ENCODE measurements around the gene MRPL9. TPM values are rescaled to one million over a fixed set of nuclear protein-coding genes. Genes with fewer than 3 reads are reported as not detected.

Gene MRPL9
- total RNA-seq, 2 donors from 2014 or later: 49.4 to 104 TPM

GRCh38 chr1:151807131-151807530 is 43.8 kb upstream of the MRPL9 start:
- H3K9ac ChIP-seq (ENCODE audit: low read depth in 2 of 2, low read length in 2 of 2): no peak overlapping the region
- TF ChIP-seq CTCF (IDR thresholded peaks at IDR 0.05): no peak
- H3K4me3 ChIP-seq: no peak overlapping the region
- no peaks in the 10 kb centered on the region for H3K36me3 ChIP-seq
- H3K9me3 ChIP-seq: no peaks in the 10 kb centered on the region
- no peaks in the 10 kb centered on the region for H3K27me3 ChIP-seq
- DNase-seq: no peak
- no peaks in the 10 kb centered on the region for H3K4me1 ChIP-seq
- no peak overlapping the region for H3K27ac ChIP-seq
- intact Hi-C loops (cut with DNase I): no loop called here

GRCh38 chr1:151806170-151806569 is 42.9 kb upstream of the MRPL9 start:
- H3K27ac ChIP-seq: no peak overlapping the region
- no peak for TF ChIP-seq CTCF (IDR thresholded peaks at IDR 0.05)
- no peaks in the 10 kb centered on the region for H3K27me3 ChIP-seq
- DNase-seq: no peak
- intact Hi-C loops (cut with DNase I): no loop called here
- H3K9me3 ChIP-seq: no peaks in the 10 kb centered on the region
- no peak overlapping the region for H3K4me3 ChIP-seq
- no peak overlapping the region for H3K9ac ChIP-seq (ENCODE audit: low read depth in 2 of 2, low read length in 2 of 2)
- no peaks in the 10 kb centered on the region for H3K4me1 ChIP-seq
- H3K36me3 ChIP-seq: no peaks in the 10 kb centered on the region

GRCh38 chr1:151805066-151805820 is 41.9 kb upstream of the MRPL9 start, which contains the start of gene LINGO4:
Gene LINGO4 (minus strand): TSS chr1:151805419. CDS start chr1:151802704, 2,715 bp downstream.
- H3K27ac ChIP-seq: no peak within 1 kb of the TSS
- intact Hi-C loops (cut with DNase I): no loop called here
- H3K4me1 ChIP-seq: no peaks in the 10 kb centered on the region
- no peak for DNase-seq
- no peak within 1 kb of the TSS for H3K4me3 ChIP-seq
- H3K9me3 ChIP-seq: no peaks in the 10 kb centered on the region
- no peak within 1 kb of the TSS for H3K9ac ChIP-seq (ENCODE audit: low read depth in 2 of 2, low read length in 2 of 2)
- no peak for TF ChIP-seq CTCF (IDR thresholded peaks at IDR 0.05)
- no peaks in the 10 kb centered on the region for H3K36me3 ChIP-seq
- H3K27me3 ChIP-seq: no peaks in the 10 kb centered on the region

- H3K9me3 ChIP-seq: no peaks in the 10 kb centered on the region
- intact Hi-C loops (cut with DNase I): no loop called here
- no peaks in the 10 kb centered on the region for H3K4me1 ChIP-seq
- H3K27ac ChIP-seq: no peak overlapping the region
- H3K4me3 ChIP-seq: no peak overlapping the region
- no peak overlapping the region for H3K9ac ChIP-seq (ENCODE audit: low read depth in 2 of 2, low read length in 2 of 2)
- DNase-seq: no peak
- no peak for TF ChIP-seq CTCF (IDR thresholded peaks at IDR 0.05)
- no peaks in the 10 kb centered on the region for H3K27me3 ChIP-seq
- no peaks in the 10 kb centered on the region for H3K36me3 ChIP-seq
Observed at GRCh38 chr1:151803915-151804314, 40.6 kb upstream of the MRPL9 start.

GRCh38 chr1:151803164-151803563 is 39.9 kb upstream of the MRPL9 start:
- no peak overlapping the region for H3K27ac ChIP-seq
- TF ChIP-seq CTCF (IDR thresholded peaks at IDR 0.05): no peak
- no peak overlapping the region for H3K9ac ChIP-seq (ENCODE audit: low read depth in 2 of 2, low read length in 2 of 2)
- DNase-seq: no peak
- no peaks in the 10 kb centered on the region for H3K27me3 ChIP-seq
- intact Hi-C loops (cut with DNase I): no loop called here
- H3K4me1 ChIP-seq: no peaks in the 10 kb centered on the region
- no peaks in the 10 kb centered on the region for H3K36me3 ChIP-seq
- H3K4me3 ChIP-seq: no peak overlapping the region
- H3K9me3 ChIP-seq: no peaks in the 10 kb centered on the region
